ENCODE measurements around the gene ZMYND8. TPM values are rescaled to one million over a fixed set of nuclear protein-coding genes. Genes with fewer than 3 reads are reported as not detected.
"Not testable (repeated sequence)": the region's sequence is repeated elsewhere in the genome, so short reads cannot be mapped to it uniquely, and the experiment has no call there.

The ZMYND8 gene
- total RNA-seq, 2 donors from 2014 or later = 42.7 to 50.3 TPM

DNA sequence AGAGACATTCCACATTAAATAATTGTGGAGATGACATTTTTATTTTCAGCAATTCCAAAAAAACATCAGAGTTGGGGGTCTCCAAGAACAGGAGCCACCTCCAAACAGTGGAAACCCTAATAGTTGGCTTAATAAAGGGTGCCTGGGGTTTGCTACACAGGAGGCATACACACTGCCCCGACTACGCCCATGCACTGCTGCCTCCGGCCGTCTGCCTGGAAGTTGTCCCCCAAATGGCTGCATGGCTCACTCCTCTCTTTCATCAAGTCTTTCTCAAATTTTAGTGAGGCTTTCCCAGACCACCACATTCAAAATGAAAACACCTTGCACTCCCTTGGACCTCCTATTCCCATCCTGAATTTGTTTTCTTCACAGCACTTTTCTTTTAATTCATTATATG, 58.8 kb downstream of the ZMYND8 start:
- no peak overlapping the region for H3K4me3 Mint-ChIP-seq
- H3K27me3 Mint-ChIP-seq = no peaks in the 10 kb centered on the region
- no peak overlapping the region for H3K27ac Mint-ChIP-seq
- no peak for DNase-seq
- H3K4me1 Mint-ChIP-seq = peaks cover 2% of the 10 kb centered on the region
- no peaks in the 10 kb centered on the region for H3K9me3 ChIP-seq (ENCODE audit: control insufficient read depth, low read length, poor library complexity, severe bottlenecking)
- peaks cover 5% of the 10 kb centered on the region for H3K36me3 Mint-ChIP-seq (ENCODE audit: low read depth)
- ATAC-seq = no peak

DNA sequence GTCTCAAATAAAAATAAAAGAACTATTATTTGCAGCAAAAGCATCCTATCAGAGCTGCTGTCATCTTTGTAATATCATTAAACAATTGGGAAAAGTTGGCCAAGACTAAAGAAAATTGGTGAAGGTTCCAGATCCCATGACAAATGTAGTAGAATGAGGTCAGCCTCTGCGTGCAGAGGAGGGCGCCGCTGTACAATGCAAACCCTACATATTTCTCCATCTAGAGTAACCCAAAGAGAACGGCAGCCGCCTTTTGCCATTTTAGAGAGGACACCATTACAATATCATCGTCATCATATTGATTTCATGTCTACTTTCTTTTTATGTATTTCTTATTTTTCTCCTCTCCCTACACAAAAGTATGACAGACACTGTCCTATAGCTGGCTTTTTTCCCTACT, 59.5 kb downstream of the ZMYND8 start:
- no peak overlapping the region for H3K27ac Mint-ChIP-seq
- H3K4me3 Mint-ChIP-seq = no peak overlapping the region
- peaks cover 2% of the 10 kb centered on the region for H3K4me1 Mint-ChIP-seq
- no peaks in the 10 kb centered on the region for H3K27me3 Mint-ChIP-seq
- peaks cover 7% of the 10 kb centered on the region for H3K36me3 Mint-ChIP-seq (ENCODE audit: low read depth)
- DNase-seq (no peak), ATAC-seq (no peak)
- H3K9me3 ChIP-seq (ENCODE audit: control insufficient read depth, low read length, poor library complexity, severe bottlenecking) = no peaks in the 10 kb centered on the region

DNA sequence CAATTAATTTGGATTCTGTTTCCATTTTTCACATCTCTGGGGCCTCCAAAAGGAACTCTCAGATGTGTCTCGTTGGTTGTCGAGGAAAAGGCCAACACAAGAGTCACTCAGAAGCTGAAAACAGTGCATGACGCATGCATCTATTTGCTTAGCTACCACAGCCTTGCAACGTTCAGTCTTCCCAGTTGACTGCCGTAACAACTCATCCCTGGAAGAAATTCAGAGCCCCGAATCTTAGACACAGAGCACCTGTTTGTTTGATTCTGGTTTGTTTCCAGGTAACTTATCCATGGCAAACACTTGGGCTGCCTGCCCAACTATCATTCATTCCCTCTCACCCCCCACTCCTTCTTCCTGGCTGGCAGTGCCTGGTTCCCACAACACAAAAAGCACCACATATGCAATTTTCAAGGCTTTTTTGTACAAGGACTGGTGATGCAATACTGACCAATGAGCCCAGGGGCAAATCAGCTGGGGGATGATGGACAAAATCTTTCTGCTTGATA, 60.5 kb downstream of the ZMYND8 start:
- Mint-ChIP-seq H3K4me3 (no peak overlapping the region), H3K27me3 (no peaks in the 10 kb centered on the region), H3K36me3 (ENCODE audit: low read depth) (peaks cover 7% of the 10 kb centered on the region), H3K27ac (peak overlapping the region; percentile 3), H3K4me1 (peaks cover 2% of the 10 kb centered on the region)
- no peak for ATAC-seq
- no peaks in the 10 kb centered on the region for H3K9me3 ChIP-seq (ENCODE audit: control insufficient read depth, low read length, poor library complexity, severe bottlenecking)
- DNase-seq = no peak

DNA sequence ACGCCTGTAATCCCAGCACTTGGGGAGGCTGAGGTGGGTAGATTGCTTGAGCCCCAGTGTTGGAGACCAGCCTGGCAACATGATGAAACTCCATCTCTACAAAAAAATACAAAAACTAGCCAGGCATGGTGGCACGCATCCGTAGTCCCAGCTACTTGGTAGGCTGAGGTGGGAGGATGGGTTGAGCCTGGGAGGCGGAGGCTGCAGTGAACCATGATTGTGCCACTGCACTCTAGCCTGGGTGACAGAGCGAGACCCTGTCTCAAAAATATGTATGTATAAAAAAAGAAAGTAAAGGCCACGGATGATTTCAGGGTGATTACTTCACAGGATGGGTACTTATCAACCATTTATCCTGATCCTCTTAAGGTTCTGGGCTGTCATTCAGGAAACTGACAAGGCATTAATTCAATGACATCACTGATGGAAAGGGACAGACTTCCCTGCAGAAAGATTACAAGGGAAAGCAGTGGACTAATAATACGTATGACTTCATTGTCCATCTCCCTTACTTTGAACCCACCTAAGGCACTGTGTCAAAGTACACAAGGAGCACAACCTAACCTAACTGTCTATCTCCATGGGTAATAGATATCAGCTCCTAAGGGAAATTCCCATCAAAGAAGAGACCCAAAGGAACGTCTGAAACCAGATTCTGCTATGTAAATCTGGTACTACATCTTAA, 61.2 kb downstream of the ZMYND8 start:
- no peak for DNase-seq
- Mint-ChIP-seq H3K36me3 (ENCODE audit: low read depth) (peaks cover 7% of the 10 kb centered on the region), H3K27ac (peak overlapping the region; percentile 3), H3K4me1 (peaks cover 2% of the 10 kb centered on the region), H3K27me3 (no peaks in the 10 kb centered on the region), H3K4me3 (no peak overlapping the region)
- H3K9me3 ChIP-seq (ENCODE audit: control insufficient read depth, low read length, poor library complexity, severe bottlenecking) = no peaks in the 10 kb centered on the region
- no peak for ATAC-seq

DNA sequence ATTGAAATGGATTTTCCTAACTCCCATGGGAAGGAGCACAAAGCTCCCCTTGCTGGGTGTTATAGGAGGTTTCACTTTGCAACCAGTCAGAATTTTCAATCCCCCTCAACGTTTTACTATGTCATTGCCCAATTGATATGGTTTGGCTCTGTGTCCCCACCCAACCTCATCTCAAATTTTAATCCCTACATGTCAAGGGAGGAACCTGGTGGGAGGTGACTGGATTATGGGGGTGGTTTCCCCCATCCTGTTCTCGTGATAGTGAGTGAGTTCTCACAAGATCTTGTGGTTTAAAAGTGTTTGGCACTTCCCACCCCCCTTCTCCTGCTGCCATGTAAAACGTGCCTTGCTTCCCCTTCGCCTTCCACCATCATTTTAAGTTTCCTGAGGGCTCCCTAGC, 62.9 kb downstream of the ZMYND8 start:
- Mint-ChIP-seq H3K36me3 (ENCODE audit: low read depth) (peaks cover 7% of the 10 kb centered on the region), H3K27me3 (no peaks in the 10 kb centered on the region), H3K4me1 (no peaks in the 10 kb centered on the region), H3K4me3 (no peak overlapping the region), H3K27ac (no peak overlapping the region)
- ATAC-seq = no peak
- no peak for DNase-seq
- no peaks in the 10 kb centered on the region for H3K9me3 ChIP-seq (ENCODE audit: control insufficient read depth, low read length, poor library complexity, severe bottlenecking)

DNA sequence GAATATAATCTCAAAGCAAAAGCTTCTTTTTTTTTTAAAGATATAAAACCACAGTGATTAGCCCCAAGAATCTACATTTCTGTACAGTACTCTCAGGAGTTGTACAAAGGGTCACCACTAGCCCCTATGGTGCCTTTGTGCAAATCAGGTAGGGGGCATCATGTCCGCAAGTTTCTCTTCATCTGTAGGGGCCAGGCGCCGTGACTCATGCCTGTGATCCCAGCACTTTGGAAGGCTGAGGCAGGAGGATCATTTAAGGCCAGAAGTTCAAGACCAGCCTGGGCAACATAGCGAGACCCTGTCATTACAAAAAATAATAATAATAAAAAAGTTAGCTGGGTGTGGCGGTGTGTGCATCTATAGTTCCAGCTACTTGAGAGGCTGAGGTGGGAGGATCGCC, 63.9 kb downstream of the ZMYND8 start:
- no peak overlapping the region for H3K27ac Mint-ChIP-seq
- H3K9me3 ChIP-seq (ENCODE audit: control insufficient read depth, low read length, poor library complexity, severe bottlenecking) = no peaks in the 10 kb centered on the region
- no peak overlapping the region for H3K4me3 Mint-ChIP-seq
- DNase-seq (no peak), ATAC-seq (no peak)
- no peaks in the 10 kb centered on the region for H3K4me1 Mint-ChIP-seq
- no peaks in the 10 kb centered on the region for H3K27me3 Mint-ChIP-seq
- peaks cover 7% of the 10 kb centered on the region for H3K36me3 Mint-ChIP-seq (ENCODE audit: low read depth)

DNA sequence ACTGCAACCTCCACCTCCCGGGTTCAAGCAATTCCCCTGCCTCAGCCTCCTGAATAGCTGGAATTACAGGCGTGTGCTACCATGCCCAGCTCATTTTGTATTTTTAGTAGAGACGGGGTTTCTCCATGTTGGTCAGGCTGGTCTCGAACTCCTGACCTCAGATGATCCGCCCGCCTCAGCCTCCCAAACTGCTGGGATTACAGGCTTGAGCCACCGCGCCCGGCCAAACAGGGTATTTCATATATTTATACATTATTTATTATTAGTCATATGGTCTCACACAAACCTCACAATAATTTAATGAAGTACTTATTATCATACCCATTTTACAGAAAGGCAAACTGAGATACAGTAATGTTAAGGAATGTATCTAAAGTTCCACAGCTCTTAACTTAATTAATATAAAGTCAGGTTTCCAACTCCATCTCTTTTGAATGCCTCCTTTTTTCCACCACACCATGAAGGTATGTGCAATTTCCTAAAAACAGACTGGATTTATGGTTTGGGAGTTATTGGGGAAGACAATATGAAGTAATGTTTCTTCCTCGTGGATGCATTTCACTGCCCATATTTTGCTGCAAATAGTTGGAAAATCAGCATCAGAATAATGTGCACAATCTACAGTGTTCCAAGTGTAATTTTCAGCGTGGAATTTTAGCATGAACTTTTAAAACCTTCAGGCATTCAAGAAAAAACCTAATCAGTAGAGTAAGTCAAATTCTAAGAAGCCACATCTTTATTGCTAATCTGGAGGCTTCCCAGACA, 65.7 kb downstream of the ZMYND8 start:
- Mint-ChIP-seq H3K27me3 (no peaks in the 10 kb centered on the region), H3K4me3 (no peak overlapping the region), H3K36me3 (ENCODE audit: low read depth) (peaks cover 7% of the 10 kb centered on the region), H3K27ac (no peak overlapping the region), H3K4me1 (no peaks in the 10 kb centered on the region)
- DNase-seq (no peak), ATAC-seq (no peak)
- H3K9me3 ChIP-seq (ENCODE audit: control insufficient read depth, low read length, poor library complexity, severe bottlenecking) = no peaks in the 10 kb centered on the region

DNA sequence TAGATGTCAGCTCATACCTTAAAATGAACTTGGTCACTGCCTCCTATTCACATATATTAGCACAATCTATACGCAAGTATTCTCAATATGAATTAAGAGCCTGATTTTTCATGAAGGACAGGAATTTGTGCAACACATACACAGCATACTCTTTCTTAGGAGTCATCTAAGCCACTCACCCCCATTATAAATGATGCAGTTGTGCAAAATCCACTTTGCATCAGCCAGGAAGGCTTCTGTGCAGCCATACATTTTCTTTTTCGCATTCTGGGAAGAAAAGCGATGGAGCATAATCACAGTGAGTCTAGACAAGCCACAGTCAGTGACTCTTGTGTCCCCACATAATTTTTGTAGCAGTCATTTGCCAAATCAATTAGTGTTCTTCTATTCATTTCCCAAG, 66.5 kb downstream of the ZMYND8 start:
- ATAC-seq (no peak), DNase-seq (no peak)
- Mint-ChIP-seq H3K4me3 (no peak overlapping the region), H3K36me3 (ENCODE audit: low read depth) (peaks cover 7% of the 10 kb centered on the region), H3K4me1 (no peaks in the 10 kb centered on the region), H3K27ac (no peak overlapping the region), H3K27me3 (no peaks in the 10 kb centered on the region)
- no peaks in the 10 kb centered on the region for H3K9me3 ChIP-seq (ENCODE audit: control insufficient read depth, low read length, poor library complexity, severe bottlenecking)

DNA sequence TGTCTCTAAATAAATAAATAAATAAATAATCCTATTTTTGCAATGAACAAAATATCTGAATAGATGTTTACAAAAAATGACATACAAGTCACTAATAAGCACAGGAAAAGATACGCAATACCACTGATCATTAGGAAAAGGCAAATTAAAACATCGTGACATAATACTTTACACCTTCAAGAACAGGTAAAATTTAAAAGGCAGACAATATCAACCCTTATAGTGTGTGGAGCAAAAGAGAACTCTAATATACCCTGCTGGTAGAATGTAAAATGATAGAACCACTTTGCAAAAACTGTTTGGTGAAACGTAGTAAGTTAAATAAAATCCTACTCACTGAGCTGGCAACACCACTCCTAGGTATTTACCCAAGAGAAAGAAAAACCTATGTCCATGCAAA, 67.4 kb downstream of the ZMYND8 start:
- no peaks in the 10 kb centered on the region for H3K4me1 Mint-ChIP-seq
- no peaks in the 10 kb centered on the region for H3K27me3 Mint-ChIP-seq
- no peak for ATAC-seq
- no peak for DNase-seq
- no peaks in the 10 kb centered on the region for H3K9me3 ChIP-seq (ENCODE audit: control insufficient read depth, low read length, poor library complexity, severe bottlenecking)
- peaks cover 5% of the 10 kb centered on the region for H3K36me3 Mint-ChIP-seq (ENCODE audit: low read depth)
- no peak overlapping the region for H3K4me3 Mint-ChIP-seq
- H3K27ac Mint-ChIP-seq = no peak overlapping the region

DNA sequence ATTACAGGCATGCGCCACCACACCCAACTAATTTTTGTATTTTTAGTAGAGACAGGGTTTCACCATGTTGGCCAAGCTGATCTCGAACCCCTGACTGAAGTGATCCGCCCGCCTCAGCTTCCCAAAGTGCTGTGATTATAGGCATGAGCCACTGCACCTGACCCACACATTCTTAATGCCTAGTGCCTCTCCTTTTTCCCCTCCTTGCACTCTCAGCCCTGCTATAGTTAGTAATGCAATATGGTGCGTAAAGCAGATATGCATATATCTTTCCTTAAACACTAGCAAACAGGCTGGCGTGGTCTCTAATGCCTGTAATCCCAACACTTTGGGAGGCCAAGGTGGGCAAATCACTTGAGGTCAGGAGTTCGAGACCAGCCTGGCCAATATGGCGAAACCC, 68.0 kb downstream of the ZMYND8 start:
- H3K36me3 Mint-ChIP-seq (ENCODE audit: low read depth); ATAC-seq; H3K9me3 ChIP-seq (ENCODE audit: control insufficient read depth, low read length, poor library complexity, severe bottlenecking); H3K4me1 Mint-ChIP-seq; H3K27me3 Mint-ChIP-seq; H3K4me3 Mint-ChIP-seq; DNase-seq: not testable (repeated sequence)
- peak overlapping the region; percentile 60 for H3K27ac Mint-ChIP-seq

DNA sequence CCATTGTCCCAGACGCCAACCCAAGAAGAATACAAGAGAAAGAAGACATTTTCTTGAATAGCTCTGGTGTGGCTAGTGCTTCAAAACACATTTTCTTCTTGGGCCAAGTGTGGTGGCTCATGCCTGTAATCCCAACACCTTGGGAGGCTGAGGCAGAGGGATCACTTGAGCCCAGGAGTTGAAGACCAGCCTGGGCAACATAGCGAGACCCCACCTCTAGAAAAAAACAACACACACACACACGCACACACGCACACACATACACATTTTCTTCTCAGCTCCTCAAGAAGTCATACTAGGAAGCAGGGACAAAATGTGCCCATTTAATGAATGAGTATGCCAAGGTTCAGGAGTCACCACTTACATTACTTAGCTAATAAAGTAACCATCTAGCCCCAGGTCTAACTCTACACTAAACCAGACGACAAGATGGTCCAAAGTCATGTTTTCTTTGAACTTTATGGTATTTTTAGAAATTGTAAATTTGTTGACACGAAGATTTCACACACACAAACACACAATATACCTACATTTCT, 68.8 kb downstream of the ZMYND8 start:
- H3K4me1 Mint-ChIP-seq = peaks cover 2% of the 10 kb centered on the region
- H3K27ac Mint-ChIP-seq = no peak overlapping the region
- H3K27me3 Mint-ChIP-seq = no peaks in the 10 kb centered on the region
- no peak overlapping the region for H3K4me3 Mint-ChIP-seq
- ATAC-seq (no peak), DNase-seq (no peak)
- H3K36me3 Mint-ChIP-seq (ENCODE audit: low read depth) = peaks cover 5% of the 10 kb centered on the region
- no peaks in the 10 kb centered on the region for H3K9me3 ChIP-seq (ENCODE audit: control insufficient read depth, low read length, poor library complexity, severe bottlenecking)

DNA sequence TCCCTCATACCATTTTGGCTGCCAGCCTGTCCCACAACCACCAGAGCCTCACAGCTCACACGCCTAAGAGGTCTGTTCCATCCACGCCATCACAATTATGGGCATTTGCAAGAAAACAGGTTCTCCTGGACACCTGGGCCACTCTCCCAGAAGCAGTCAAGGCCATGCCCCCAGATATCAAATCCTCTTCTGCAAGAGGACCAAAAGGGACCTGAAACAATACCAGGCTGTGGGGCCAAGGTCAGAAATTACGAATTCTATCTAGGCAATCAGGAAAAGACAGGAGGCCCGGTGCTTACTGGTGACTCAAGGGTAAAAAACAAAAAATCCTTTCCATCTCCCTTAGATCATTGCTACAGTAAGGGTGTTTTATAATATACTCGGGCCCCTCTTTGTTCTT, 69.8 kb downstream of the ZMYND8 start:
- no peak overlapping the region for H3K4me3 Mint-ChIP-seq
- no peaks in the 10 kb centered on the region for H3K9me3 ChIP-seq (ENCODE audit: control insufficient read depth, low read length, poor library complexity, severe bottlenecking)
- H3K27me3 Mint-ChIP-seq = no peaks in the 10 kb centered on the region
- H3K4me1 Mint-ChIP-seq = peaks cover 2% of the 10 kb centered on the region
- H3K27ac Mint-ChIP-seq = no peak overlapping the region
- peaks cover 4% of the 10 kb centered on the region for H3K36me3 Mint-ChIP-seq (ENCODE audit: low read depth)
- DNase-seq = no peak
- ATAC-seq = no peak

DNA sequence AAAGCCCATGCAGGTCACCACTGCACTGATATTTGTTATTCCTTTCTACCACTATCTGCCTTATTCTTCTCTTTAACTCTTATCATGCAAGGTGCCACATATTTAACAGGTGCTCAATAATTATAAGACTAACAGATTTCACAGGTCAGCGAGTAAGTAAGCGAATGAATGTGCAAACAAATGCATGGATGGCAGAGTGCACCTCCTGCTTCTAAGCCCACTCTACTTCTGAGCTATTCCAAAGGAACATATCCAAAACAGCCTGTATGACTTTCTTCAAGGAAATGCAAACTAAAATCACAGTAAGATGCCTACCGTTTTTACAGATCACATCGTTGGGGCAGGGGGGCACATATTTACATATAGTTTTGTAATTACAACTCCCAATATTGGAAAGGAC, 71.3 kb downstream of the ZMYND8 start:
- no peaks in the 10 kb centered on the region for H3K27me3 Mint-ChIP-seq
- no peak for DNase-seq
- ATAC-seq = no peak
- peaks cover 4% of the 10 kb centered on the region for H3K4me1 Mint-ChIP-seq
- peak overlapping the region; percentile 79 for H3K27ac Mint-ChIP-seq
- no peak overlapping the region for H3K4me3 Mint-ChIP-seq
- H3K36me3 Mint-ChIP-seq (ENCODE audit: low read depth) = peaks cover 11% of the 10 kb centered on the region
- H3K9me3 ChIP-seq (ENCODE audit: control insufficient read depth, low read length, poor library complexity, severe bottlenecking) = no peaks in the 10 kb centered on the region

All from T-helper 17 cell (primary cell).